IPS-NIHi7 (cell line): ENCODE measurements around the gene DEAF1.
A peak's percentile ranks its signal among the peaks of the same experiment; 100 is the strongest.

Experiments
- DNase-seq: peaks from one replicate; pipeline ENCODE4 v3.0.0; 2012; ENCODE audit warnings: mixed read lengths; ENCODE audit errors: extremely low spot score

Gene DEAF1

DNA sequence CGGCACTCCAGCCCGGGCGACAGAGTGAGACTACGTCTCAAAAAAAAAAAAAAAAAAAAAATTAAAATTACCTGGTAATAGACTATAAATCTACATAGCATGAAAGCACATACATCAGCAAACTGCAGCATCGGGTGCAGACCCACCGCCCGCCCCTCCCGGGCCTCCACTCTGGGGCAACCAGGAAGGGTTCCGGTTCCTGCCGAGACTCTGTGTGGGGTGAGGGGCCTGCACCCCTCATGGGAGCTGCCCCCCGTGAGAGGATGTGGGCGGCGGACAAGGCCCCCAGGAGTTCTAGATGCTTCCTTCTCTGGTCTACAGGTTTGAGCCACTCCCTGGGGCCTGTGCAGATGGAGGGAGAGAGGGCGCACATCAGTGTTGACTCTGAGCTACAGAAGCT is 48.8 kb downstream of the DEAF1 start:
- no peak for DNase-seq

DNA sequence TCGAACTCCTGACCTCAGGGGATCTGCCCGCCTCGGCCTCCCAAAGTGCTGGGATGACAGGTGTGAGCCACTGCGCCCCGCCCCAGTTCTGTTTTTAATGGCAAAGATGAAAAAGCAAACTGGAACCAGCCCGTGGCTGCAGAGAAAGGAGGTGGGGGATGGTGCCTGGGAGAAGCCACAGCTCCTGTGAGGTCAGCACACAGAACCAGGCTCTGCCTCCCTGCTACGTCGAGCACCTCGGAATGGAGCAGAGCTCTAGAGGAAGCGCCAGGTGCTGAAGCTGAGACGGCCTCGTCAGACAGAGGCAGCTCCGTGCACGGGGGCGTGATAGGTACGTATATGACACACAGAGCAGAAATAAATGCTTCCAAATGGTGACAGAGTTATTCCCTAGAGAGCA is 49.5 kb downstream of the DEAF1 start:
- peak; percentile 14 for DNase-seq

DNA sequence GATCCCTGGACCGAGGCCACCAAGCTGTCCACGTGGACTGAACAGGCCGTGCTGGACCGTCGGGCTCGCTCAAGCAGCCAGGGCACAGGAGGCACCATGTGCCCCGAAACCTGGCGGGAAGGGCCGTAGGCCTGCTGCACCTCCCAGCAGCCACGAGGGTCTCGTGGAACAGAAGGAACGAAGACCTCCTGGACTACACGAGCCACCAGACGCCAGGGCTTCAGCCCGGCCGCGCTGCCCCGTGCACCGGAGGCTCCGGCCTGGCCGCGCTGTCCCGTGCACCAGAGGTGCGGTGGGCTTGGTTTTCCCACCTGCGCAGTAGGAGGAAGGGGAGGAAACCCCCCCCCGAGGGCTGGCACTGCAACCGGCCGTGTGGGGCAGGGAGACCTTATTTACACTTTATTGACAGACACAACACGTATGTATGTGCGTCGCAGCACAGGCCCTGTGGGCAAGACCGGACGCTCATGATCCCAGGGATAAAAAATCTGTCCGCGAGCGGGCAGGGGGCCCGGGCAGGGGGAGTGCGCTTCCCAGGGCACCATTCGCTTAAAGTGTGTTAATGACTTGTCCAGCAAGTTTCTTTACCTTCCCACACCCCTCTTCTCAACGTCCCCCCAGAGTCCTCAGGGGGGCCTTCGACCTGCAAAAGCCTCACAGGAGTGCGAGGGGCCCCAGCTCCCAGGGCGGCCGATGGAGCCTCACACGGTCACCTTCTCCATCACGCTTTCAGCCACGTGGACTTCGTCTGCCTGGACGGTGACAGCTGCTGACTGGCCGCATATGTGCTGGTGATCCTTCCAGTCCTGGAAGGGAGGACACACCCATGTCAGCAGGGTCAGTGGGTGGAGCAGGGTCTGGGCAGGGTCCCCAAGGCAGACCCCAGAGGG is 50.9 kb downstream of the DEAF1 start:
- DNase-seq: peak; percentile 6

DNA sequence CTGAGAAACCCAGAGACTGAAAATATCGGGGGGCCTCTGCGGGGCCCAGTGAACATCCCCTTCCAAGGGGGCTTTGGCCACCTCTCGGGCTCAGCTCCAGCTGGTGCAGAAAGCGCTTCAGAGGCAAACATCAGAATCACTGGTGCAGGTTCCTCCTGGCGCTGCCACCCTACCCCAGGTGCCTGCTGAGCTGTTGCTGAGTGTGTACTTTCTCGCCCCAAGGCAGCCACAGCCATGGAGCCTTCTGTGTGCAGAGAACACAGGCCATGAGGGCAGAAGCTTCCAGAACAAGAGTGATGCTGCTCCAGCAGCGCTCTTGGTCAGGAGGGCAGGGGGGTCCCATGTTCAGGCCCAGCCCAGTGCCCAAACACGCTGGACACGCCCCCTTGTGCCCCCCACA is 51.7 kb downstream of the DEAF1 start:
- DNase-seq: no peak

DNA sequence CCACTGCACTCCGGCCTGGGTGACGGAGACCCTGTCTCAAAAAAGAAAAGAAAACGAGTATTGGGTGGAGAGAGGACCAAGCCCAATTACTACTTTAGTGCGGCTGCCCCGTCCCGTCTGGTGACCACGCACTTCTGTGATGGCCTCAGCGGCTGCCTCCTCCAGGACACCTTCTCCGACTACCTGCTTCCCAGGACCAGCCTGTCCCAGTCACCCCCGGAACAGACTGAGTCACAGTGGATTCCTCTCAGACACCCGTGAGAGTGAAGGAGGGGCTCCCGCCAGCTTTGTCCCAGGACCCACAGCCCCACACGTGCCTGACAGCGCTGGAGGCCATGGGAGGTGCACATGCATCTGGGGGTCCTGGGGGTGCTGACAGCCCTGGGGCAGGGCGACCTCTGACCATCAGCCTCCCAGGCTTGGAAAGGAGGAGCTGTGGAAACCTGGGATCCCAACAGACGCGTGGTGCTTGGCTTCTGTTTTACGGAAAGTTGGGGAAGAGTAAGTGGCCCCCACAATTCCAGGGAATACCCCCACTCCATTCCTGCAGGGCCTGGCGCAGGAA is 53.1 kb downstream of the DEAF1 start:
- no peak for DNase-seq

DNA sequence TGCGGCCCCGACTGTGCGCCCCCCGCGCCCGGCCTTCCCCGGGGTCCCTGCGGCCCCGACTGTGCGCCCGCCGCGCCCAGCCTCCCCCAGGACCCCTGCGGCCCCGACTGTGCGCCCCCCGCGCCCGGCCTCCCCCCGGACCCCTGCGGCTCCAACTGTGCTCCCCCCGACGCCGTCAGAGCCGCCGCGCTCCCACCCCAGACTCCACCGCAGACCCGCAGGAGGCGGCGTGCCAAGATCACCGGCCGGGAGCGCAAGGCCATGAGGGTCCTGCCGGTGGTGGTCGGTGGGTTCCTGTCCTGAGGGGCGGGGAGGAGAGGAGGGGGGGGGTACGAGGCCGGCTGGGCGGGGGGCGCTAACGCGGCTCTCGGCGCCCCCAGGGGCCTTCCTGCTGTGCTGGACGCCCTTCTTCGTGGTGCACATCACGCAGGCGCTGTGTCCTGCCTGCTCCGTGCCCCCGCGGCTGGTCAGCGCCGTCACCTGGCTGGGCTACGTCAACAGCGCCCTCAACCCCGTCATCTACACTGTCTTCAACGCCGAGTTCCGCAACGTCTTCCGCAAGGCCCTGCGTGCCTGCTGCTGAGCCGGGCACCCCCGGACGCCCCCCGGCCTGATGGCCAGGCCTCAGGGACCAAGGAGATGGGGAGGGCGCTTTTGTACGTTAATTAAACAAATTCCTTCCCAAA is 54.9 kb downstream of the DEAF1 start:
- DNase-seq: no peak

DNA sequence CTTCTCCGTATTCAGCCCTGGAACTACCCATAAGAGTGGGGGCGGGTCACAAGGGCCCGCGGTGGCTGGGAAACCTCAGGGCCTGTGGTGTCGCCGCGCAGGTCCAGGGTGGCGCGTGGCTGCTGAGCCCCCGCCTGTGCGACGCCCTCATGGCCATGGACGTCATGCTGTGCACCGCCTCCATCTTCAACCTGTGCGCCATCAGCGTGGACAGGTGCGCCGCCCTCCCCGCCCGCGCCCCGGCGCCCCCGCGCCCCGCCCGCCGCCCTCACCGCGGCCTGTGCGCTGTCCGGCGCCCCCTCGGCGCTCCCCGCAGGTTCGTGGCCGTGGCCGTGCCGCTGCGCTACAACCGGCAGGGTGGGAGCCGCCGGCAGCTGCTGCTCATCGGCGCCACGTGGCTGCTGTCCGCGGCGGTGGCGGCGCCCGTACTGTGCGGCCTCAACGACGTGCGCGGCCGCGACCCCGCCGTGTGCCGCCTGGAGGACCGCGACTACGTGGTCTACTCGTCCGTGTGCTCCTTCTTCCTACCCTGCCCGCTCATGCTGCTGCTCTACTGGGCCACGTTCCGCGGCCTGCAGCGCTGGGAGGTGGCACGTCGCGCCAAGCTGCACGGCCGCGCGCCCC is 55.6 kb downstream of the DEAF1 start:
- no peak for DNase-seq

DNA sequence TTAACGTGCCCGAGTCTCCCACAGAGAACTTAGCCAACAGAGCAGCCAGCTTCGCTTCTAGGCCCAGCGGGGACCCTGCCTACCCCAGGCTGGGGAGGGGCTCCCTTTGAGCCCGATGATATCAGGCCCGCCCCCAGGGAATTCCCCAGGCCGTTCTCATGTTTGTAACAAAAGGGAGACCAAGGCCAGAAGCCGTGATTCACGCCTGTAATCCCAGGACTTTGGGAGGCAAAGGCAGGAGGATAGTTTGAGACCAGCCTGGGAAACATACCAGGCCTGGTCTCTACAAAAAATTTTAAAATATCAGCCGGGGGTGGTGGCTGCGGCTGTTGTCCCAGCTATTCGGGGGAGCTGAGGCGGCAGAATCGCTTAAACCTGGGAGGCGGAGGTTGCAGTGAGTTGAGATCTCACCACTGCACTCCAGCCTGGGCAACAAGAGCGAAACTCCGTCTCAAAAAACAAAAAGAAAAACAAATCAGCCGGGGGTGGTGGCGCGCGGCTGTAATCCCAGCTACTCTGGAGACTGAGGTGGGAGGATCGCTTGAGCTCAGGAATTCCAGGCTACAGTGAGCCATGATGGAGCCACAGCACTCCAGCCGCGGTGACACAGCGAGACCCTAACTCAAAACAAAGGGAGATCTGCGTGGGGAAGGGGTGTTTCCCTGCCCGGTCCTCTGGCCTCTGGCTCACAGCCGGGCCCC is 56.2 kb downstream of the DEAF1 start:
- DNase-seq: peak; percentile 76

DNA sequence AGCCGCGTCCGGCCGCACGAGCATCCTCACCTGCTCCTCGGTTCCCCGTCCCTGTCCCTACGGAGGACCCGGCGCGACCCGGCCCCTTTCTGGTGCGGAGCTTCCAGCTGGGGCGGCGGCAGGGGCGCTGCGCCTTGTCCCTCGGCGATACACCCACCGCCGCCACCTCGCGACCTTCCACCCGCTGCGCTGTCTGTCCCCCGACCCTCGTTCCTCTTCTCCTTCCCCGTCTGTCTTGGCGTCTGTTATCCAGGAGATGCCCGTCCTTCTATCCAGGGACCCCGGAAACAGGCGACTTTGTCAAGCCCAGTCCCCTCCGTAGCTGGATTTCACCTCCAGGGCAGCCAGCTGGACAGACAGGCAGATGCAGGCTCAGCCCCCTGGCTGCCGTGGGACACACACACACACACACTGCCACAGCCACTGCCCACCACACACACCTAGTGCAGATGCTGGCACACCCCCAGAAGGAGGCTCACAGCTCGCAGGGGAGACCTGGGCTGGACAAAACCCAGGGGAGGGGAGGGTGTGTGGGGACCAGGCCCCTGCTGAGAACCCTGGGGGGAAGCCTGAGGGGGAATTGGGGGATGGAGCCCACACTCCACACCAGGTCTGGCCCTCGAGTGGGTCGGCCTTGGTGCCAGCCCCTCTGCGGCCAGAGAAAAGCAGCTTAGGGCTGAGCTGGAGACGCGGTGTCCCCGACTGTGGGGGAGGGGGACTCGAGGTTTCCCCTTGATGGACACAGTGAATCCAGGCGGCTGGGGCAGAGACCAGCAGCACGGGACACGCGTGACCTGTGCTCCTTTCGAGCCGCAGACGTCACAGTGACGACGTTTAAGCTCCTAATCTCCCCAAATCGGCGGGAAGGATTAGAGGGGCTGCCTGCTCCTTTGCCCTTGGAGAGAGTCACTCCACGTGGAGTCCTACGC is 57.2 kb downstream of the DEAF1 start:
- DNase-seq: no peak

DNA sequence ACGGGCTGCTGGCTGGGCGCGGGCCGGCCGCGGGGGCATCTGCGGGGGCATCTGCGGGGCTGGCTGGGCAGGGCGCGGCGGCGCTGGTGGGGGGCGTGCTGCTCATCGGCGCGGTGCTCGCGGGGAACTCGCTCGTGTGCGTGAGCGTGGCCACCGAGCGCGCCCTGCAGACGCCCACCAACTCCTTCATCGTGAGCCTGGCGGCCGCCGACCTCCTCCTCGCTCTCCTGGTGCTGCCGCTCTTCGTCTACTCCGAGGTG is 57.8 kb downstream of the DEAF1 start:
- DNase-seq: no peak

DNA sequence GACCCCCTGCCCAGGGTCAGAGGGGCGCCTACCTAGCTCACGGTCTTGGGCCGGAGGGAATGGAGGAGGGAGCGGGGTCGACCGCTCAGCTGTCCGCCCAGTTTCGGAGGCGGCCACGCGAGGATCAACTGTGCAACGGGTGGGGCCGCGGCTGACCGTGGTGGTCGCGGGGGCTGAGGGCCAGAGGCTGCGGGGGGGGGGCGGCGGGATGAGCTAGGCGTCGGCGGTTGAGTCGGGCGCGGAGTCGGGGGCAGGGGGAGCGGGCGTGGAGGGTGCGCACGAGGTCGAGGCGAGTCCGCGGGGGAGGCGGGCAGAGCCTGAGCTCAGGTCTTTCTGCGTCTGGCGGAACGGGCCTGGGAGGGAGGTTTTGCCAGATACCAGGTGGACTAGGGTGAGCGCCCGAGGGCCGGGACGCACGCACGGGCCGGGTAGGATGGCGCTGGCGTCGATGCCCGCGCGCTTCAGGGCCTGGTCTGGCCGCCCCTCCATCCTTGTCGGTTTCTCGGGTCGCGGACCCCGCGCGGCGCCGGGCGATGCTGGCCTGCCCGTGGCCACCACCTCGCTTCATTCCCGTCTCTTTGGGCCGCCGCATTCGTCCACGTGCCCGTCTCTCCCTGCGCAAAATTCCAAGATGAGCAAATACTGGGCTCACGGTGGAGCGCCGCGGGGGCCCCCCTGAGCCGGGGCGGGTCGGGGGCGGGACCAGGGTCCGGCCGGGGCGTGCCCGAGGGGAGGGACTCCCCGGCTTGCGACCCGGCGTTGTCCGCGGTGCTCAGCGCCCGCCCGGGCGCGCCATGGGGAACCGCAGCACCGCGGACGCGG is 58.3 kb downstream of the DEAF1 start, which contains the start of gene DRD4:
Gene DRD4 (plus strand): TSS at position 759 of the 822 bp plus-strand sequence. CDS start 36 bp downstream, at position 795.
- peak; percentile 70 for DNase-seq

DNA sequence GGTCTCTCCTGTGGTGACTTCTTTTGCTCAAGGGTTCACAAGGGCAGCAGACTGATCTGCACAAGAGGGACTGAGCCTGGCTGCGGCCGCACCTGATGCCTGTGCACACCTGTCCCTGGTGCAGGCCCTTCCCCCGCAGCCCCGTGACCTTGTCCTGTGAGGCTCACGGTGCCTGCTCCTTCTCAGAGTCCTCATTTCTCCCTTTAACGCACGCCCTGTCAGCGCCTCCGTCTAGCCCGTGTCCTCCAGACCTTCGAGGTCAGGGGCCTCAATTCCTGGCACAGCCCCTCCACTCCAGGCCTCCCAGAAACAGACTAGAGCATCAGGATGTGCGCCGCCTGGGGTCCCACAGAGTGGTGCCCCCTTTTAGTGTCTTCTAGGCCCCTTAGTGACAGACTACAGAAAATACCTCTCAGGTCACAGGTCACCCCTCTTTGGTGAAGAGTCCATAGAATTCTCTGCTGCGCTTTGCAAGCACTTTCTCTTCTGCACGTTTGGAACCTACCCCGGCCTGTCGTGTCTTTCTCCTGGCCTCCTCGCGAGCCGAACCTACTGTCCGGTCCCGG is 59.0 kb downstream of the DEAF1 start:
- no peak for DNase-seq

DNA sequence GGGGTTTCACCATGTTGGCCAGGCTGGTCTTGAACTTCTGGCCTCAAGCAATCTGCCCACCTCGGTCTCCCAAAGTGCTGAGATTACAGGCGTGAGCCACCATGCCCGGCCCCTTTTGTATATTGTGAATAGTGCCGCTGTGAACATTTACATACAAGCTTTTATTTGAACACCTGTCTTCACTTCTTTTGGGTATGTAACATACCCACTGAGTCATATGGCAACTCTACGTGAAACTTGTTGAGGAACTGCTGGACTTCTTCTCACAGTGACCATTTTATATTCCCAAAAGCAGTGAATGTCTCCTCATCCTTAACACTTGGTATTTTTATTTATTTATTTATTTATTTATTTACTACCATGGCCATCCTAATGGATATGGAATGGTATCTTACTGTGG is 64.2 kb downstream of the DEAF1 start:
- DNase-seq: no peak

DNA sequence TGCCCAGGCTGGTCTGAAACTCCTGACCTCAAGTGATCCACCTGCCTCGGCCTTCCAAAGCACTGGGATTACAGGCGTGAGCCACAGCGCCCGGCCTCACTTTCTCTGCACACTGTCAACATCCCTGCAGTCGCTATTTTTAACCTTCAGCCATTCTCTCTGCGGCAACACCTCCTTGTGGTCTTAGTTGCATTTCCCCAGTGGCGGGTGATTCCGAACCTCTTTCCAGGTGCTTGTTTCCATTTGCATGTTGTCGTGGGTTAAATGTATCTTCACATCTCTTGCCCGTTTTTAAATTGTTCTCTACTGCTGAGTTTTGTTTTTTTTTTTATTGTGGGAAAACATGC is 65.8 kb downstream of the DEAF1 start:
- DNase-seq: no peak

DNA sequence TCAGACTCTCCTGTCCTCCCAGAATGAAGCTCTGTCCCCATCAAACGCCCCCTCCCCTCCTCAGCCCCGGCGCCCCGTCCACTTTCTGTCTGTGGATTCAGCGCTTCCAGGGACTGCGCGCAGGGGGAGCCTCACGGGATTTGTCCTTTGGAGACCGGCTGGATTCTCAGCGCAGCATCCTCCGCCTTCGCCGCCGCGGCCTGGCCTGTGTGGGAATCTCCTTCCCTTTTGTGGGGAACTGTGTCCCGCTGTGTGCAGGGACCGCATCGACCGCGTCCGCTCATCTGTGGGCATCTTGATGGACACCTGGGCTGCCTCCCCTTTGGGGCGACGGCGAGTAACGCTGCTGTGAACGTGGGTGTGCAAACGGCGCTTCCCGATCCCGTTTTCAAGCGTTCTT is 67.0 kb downstream of the DEAF1 start:
- no peak for DNase-seq

DNA sequence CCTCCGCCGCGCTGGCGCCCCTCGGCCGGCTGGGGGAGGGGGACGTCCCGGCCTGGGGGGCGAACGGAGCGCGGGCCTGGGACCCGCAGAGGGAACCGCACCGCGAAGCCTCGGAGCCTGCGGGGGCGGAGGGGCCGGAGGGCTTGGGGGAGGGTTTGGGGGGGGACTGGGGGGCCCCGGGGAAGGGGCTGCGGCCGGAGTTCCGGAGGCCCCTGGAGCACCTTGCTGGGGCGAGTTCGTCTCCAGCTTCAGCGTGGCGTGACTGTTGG is 67.8 kb downstream of the DEAF1 start:
- no peak for DNase-seq

DNA sequence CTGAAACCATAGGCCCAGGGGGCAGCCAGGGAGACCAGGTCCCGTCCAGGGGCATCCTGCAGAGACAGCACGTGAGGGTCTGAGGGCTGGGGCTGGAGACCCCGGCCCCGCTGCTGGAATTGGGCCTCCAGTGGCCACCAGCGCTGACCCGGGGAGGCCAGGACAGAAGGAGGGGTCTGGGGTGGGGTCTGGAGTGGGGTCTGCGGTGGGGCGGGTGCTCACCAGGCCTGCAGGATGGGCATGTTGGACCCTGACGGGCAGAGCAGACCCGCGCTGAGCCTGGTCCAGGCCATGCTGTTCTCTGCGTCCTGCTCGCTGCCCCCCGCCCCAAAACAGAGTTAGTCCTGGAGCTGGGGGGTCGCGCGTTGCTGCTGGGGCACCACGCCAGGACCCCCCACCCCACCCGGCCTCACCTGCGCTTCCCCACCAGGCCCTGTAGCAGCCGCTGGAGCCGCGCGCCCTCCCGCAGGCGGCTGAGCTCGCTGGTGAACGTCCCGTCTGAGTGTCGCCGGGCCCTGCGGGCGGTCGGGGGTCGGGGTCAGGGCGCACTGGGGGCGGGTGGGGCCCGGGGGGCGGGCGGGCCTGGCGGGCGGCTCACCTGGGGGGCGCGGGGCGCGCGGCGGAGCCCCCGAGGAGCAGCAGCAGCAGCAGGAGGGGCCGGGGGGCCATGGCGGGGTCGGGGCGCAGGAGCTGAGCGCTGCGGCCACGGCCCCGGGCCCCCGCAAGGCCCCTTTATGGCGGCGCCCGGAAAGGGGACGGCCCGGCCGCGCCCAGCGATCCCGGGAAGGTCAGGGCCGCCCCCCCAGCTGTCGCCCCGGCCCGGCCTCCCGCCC is 68.3 kb downstream of the DEAF1 start, which contains the start of gene SCT:
Gene SCT (minus strand): TSS at position 707 of the 833 bp plus-strand sequence. CDS start 38 bp downstream, at position 669.
- DNase-seq: no peak

DNA sequence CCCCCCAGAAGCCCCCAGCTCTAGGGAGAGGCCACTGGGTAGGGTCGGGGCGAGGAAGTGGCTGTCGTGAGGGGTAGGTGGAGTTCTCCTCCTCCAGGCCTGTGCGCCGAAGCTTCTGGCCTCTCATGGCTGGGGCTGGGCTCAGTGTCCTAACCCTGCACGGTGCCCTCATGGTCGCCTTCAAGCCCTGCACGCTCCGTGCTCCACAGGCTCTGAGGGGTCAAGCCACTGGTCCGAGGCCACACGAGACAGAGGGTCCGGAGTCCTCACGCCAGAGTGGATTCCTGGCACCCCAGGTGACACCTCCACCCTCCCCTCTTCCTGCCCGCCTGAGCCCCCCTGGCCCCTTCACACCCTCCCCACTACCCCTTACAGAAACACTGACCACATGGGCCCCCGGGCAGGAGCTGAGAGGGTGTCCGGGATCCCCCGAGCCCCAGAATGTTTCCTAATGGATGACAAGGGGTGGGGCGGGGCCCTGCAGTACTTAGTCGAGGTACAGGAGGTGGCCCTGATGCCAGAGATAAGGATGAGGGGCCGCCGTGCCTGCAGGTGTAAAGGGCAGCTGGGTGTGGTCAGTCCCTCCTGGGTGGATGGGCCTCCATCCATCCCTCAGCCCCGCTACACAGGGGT is 69.3 kb downstream of the DEAF1 start:
- no peak for DNase-seq
